ENCODE results near the gene BTBD9.
"Not testable (repeated sequence)": the region's sequence is repeated elsewhere in the genome, so short reads cannot be mapped to it uniquely, and the experiment has no call there.

Gene BTBD9

DNA sequence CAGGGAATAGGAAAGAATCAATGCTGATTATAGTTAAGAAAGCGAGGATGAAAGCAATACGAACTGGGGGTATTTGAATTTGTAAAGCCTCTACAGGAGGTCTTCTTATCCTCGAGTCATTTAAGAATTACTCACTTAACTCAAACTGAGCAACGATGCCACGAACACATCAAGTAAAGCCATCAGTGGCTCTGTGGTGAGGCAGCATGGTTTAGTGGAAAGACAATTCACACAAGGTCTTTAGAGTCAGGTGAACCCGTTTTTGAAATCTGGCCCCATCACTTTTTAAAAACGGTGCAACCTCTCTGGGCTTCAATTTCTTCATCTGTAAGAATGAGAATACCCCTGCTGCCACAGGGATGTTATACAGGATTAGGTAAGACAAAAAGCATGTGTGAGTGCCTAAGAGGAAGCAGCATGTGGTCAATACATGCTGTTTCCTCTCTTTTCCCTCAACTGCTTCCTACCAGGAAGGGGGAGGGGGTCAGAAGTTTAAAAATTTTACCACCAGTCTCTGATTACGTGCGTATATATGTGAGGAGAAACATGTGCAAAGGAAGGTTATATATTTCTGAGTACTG, 162.0 kb downstream of the BTBD9 start:
- DNase-seq = no peak

DNA sequence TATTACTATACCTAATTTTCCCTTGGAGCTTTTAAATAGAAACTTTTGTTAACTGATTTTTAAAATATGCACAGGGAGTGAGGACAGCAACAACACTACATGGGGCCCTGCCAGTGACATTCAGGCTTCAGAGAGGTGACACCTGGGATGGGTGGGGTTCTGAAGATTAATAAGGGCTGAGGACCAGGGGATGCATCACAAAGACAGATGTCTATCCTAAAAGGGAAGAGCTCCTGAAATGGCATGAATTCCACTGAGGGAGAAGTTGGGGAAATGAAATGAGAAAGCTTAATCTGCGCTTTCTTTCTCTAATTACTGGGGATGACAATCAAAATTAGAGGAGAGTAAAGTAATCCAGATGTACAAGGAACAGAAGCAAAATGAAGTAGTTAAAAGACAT, 162.8 kb downstream of the BTBD9 start:
- no peak for DNase-seq

DNA sequence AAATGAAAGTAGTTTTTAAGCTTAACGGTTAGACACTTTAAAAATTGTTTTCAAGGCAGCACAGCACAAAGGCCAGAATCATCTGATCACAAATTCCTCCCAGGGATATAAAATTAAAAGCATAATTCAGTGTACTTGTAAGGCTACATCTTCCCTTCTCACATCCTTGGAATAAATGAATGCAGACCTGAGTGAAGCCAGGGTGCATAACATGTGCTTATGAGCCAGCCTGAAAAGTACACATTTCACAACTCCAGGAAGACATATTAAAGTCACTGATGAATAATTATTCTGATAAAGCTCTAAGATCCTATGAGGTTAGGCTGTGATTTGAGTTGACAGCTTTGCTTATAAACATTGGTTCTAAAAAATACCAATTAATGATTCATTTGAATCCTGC, 163.6 kb downstream of the BTBD9 start:
- DNase-seq = no peak

DNA sequence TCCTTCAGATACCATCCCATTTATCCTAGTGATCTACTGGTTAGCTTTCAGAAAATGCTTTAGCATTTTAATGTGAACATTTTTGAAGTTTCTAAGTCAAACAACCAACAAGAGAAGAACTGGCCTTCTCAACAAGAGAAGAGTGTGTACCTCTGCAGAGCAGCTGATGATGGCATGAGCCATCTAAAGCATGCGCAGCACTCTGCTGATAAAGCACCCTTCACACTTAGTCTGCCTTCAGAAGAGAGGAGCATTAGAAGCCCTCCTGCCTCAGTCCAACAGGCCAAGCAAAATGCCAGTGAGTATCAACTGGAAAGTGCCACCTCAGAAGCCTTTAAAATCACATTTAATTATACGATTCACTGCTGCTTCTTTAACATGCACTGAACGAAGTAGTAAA, 169.2 kb downstream of the BTBD9 start:
- DNase-seq = no peak

DNA sequence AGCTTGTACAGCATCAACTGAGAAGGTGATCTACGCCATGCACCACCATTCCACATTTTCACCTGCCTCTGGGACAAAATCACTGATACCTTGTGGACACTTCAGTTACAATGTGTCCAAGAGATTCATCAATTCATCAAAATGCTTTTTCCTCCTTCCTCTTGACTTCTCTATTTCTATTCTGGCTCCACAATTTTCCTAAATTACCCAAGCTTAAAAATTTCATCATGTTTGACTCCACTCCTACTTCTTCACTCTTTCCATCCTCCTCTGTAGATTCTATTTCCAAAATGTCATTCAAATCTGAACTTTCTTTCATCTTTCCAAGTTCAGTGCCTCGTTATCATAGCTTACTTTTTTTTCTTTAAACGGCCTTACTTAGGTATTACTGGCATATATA, 172.2 kb downstream of the BTBD9 start:
- DNase-seq = no peak

DNA sequence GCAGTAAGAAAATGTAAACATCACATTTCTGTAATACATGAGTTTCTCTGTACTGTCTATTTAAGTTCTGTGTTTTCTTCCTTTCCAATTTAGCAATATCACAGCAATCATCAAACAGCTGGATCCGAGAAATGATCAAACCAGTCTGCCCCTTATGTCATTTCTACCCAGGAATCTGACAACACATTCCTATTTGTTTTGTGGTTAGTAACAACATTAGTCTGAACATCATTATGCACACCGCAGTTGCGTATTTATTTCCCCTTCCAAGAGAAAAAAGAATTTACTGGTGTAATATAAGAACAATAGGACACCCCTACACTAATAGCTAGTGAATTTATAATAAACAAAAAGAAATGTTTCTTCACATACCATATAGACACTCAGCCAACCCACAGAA, 179.5 kb downstream of the BTBD9 start:
- DNase-seq = no peak

DNA sequence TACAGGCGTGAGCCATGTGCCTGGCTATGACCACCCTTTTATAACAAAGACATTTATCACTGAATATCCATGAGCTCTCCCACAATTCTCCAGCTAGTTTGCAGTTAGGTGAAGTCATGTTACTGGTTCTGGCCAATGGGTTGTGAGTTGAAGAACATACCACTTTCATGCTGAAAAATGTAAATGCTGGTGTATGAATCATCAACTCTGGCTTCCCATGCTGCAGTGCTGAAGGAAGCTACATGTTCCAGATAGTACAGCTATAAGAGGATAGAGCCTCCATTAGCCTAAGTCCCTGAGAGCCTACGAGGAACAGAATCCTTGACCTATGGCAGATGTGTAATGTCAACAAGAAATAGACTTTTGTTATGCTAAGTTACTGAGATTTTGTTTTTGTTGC, 180.4 kb downstream of the BTBD9 start:
- DNase-seq = no peak

DNA sequence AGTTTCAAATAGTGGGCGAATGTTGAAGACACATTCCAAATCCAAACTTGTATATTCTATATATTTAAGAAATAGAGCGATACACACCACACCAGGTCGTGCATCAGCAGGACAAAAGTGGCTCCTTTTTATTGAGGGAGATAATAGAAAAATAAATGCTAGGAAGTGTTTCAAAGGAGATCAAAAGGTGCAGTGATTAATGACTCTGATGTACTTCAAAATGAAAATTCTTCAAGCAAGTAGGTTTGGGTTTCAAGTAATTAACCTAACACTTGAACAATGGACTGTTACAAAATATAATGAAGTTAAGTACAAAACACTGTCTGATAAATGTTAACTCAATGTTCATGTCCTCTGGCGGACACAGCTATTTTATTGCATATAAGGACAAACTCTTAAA, 185.9 kb downstream of the BTBD9 start:
- DNase-seq = no peak

DNA sequence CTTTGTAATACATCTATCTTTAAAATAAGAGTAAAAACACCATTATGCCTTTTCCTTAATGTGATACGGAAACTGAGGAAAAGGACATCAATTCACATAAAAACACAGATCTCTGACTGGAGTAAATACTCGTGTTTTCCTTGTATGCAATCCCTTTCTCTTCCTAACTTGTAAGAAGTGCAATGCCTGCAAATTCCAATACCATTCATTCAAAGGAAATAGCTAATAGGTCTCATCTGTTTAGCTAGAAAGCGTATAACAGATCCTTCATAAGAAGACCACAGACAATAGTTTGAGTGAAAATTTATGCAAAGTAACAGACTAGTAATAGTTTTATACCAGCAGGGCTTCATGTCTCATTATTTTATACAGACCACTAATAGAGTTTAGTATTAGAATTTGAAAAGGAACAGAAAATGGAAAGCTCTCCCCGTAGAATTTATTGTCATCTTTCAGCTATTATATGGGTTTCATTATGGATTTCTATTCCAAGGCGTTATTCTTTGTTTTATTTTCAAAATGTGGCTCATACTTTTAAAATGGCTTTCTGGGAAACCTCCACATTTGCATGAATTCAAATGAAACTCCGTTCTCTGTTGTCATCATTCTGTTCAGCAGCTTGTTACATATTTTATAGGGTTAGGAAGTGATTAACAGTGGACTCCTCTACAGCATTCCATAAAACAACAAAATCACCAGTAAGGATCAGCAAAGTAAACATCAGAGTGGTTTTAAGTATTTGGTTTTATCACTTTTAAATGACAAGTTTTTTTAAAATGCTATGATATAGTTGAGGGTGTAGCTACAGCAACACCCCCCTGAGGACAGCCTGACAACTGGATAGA, 186.7 kb downstream of the BTBD9 start:
- no peak for DNase-seq

DNA sequence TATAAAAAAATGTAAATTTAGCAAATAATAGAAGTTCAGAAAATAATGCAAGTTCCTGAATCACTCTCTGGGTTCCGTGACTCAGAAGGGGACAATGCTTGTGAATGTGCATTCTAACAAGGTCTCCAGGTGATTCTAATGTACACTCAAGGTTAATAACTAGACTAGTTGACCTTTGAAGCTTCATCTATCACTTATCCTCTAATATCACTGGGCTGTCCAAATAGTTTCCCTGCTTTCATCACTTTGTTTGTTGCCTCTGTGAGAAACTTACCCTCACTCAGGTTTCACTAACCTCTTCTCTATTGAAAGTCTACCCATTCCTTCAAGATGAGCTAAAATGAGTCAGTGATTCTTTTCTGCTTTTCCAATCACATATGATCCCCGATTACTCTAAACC, 189.0 kb downstream of the BTBD9 start:
- no peak for DNase-seq

DNA sequence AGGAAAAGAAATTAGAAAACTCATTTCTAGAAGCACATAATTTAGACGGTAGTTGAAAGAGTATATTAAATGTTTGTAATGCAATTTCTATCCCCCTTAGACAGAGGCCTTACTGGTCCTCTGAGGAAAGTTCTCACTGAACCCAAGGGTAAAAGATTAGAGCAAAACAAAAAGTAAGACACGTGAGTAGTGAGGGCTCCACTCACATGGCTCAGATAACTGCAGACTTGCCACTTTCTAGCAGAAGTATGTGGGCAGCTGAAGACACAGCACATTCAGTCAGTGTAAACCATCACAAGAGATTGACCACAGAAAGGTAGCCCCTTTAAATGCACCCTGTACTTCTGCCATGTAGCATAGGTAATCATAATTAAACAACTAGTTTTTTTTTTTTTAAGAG, 193.8 kb downstream of the BTBD9 start:
- DNase-seq = no peak

DNA sequence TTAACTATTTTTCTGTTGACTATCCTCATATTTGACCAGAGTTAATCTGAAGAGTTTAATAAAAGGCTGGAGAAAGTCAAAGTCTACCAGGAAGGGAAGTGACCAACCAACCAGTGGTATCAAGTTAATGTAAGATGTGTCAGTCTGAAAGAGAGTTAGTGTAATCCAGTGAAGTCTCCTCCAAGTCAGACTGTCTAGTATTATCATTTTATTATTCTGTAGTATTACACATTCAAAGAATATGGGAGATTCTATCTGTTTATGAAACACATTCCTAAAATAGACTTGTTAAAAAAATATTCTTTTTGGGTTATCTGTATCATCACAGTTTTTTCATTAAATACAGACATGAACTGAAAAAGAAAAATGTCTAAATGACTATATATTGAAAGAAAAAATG, 194.4 kb downstream of the BTBD9 start:
- no peak for DNase-seq

DNA sequence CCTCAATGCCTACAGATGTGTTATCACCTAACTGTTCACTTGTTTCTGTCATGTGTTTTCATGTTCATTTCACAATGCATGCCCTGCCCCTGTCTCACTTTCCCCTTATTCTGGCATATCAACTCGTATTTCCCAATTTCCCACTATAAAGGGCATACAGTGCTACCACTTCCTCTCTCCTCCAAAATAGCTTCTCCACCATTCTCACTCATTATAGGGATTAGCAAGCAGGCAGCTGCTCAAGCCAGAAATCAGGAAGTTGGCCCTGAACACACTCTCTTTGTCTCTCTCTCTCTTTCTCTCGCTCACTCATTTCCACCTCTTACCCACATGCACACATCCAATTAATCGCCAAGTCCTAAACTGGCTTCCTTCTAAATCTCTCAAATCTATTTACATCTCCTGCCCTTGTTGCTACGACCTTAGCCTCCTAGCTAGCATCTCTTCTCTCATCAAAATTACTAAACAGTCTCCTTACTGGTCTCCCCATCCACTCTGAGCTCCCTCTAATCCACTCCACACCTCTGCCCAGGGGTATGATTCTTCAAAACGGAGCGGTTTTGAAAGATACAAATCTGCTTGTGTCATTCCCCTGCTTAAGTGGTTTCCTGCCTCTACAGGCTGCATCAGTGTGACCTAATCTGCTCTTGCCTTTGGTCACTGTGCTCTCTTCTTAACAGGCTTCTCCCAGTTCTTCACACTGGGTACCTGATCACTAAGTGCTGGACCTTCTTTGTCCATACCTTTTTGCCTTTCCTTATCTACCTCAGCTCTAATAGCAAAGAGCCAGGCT, 196.2 kb downstream of the BTBD9 start:
- no peak for DNase-seq

DNA sequence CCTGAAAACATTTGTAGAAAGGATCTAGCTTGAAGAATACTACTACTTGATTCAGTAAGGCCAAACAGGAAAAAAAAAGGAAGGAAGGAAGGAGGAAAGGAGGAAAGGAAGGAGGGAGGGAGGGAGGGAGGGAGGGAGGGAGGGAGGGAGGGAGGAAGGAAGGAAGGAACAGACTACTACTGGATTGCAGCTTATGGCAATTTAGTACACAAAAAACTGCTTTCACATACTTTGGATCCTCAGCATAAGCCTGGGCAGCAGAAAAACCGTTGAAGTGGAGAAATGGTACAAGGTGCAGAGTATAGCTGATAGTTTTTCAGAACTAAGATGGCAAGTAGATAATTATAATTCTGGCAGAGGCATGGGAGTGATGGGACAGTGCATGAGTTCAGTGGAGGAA, 201.6 kb downstream of the BTBD9 start:
- DNase-seq = no peak

DNA sequence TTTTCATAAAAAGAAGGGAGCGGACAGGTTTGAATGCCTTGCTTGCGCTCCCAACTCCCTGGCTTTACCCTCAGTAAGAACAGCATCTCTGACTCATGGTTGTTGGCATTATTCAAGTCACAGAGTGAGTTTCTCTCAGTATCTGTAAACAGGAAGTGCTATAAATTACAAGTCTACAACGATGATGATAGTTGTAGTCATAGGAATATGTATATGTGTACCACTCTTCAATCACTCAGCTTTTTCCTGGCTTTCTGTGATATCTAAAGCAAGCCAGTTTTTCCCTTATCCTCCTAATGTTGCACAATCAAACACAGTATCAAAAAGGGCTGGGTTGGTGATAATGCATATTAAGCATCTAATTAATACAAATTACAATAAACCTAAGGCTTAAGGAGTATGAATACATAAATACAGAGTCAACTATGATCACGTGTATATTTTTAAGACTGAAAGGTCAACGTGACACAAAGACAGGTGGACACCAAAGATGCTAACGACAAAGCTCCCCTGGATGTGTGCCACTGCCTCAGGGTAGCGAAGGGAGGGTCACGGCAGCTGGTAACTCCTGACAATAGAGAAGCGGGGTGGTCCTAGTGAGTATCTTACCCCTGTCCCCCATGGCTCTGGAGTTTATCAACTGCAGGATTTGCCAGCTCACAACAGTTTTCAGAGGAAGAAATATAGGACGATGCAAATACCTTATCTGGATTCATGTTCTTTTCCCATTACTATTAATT, 202.8 kb downstream of the BTBD9 start:
- no peak for DNase-seq

DNA sequence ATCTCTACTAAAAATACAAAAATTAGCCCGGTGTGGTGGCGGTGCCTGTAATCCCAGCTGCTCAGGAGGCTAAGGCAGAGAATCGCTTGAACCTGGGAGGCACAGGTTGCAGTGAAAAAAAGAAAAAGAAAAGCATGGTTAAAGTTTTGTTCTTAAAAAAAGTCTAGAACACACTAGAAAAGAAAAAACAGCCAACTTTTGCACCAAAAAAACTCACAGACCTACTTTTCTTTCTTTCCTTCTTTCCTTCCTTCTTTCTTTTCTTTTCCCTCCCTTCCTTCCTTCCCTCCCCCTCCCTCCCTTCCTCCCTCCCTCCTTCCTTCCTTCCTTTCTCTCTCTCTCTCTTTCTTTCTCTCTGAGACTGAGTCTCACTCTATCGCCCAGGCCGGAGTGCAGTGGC, 204.4 kb downstream of the BTBD9 start:
- no peak for DNase-seq

DNA sequence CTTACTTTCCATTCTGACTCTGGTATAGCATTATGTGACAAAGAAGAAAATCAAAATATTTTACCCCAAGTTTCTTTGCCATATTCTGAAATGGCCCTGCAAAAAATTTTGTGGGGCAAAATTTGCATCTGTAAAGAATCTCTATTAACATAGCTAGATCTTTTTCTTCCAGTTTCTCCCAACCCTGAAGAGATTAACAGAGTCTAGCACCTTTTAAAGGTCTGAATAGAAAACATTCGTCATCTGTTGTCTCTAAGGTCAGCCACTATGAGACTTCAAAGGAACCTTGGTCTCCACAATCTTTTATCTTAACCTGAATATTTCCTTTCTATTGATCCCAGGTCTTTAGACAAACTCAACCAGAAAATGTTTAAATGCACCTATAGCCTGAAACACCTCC, 205.7 kb downstream of the BTBD9 start:
- DNase-seq = no peak

DNA sequence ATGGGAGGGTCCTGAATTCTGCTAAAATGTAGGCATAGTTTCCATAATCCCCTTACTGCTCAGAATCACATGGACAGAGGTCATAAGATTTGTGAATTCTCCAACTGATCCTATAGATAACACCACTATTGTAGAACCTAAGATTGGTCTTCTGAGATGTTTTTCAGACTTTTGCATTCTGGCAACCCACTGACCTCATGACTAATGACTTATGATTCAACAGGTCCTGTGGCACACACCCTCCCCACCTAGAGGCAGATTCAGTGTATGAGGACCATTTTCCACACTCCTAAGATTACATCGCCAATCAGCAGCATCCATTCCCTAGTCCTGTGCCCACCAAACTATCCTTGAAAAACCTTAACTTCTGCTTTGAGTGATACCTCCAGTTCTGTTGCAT, 207.2 kb downstream of the BTBD9 start:
- no peak for DNase-seq

DNA sequence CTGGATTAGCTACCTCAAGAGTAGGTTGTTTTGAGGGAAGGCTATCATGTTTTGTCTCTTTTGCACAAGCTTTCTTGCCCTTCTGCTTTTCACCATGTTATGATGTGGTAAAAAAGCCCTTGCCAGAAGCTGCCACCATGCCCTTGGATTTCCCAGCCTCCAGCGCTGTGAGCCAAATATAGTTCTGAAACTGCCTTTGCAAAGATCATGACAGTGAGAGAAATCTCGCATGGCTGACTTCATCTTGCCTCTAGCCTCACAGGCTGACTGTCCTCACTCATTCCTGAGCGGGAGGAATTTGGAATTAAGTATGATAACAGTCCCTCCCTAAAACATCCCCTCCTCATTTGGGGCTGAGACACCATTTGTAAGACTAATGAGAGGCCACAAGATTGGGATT, 207.7 kb downstream of the BTBD9 start:
- no peak for DNase-seq

DNA sequence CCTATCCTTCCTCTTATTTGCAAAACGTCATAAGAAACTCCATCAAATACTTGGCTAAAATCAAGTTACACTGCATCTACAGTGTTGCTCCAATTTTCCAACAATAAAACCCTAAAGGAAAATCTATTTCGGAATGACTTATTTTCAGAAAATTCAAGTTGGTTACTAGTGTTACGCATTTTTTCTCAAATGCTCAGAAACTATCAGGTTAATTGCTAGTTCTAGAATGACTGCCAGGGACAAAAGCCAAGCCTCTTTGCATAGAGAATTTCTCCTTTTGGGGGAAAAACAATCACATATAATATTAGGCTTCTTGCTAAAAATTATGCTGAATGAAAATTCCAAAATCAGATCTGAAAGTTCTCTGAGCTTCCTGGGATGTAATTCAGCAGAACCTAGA, 210.2 kb downstream of the BTBD9 start:
- DNase-seq = no peak

DNA sequence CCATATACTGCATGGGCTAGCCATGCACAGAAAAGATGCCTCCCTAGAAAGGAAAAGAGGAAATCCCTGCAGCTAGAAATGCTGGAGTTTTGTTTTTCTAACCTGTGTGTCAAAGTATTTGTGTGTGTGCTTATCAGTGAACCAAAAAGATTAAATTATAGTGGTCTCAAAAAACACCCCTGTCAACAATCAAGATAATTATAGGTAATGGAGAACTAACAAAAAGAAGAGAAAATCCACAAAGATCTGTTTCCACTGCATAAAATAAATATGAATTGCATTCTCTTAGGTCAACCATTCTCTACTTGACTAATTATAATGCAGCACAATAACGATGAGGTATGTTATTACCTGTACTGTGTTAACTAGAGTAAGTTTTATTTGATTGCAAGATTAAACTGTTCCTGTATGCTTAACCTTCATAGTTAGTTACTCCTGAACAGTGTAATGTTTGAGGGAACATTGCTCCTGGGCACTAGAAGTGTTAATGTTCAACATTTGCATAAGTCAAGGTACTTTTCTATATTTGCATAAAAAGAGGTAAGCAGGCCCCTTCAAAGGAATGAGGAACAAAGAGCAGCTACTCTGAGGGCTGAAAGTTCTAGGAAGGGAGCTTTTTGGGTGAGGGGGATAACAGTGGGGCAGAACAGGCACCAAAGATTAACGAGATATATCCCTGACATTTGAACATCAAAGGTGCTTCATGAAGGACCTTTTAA, 212.1 kb downstream of the BTBD9 start:
- no peak for DNase-seq

DNA sequence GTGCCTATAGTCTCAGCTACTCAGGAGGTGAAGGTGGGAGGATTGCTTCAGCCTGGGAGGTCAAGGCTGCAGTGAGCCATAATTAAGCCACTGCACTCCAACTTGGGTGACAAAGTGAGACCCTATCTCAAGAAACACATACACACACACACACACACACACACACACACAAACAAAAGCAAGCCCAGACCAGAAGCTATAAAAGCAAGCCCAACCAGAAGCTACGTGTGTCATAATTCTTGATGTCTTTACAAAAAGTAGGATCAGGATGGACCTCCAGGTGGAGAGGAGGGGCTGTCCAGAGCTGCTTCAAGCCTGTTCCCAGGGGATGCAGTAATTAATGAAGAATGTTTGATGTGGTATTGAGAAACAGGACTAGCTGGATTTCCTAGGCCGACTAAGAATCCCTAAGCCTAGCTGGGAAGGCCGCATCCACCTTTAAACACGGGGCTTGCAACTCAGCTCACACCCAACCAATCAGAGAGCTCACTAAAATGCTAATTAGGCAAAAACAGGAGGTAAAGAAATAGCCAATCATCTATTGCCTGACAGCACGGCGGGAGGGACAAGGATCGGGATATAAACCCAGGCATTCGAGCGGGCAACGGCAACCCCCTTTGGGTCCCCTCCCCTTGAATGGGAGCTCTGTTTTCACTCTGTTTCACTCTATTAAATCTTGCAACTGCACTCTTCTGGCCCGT, 213.8 kb downstream of the BTBD9 start:
- DNase-seq = not testable (repeated sequence)

All from central memory CD4-positive, alpha-beta T cell (primary cell).